Uterus (tissue), 4 donors: ENCODE data around the gene TBX2. TPM values are rescaled to one million over a fixed set of nuclear protein-coding genes. Genes with fewer than 3 reads are reported as not detected.
"Not testable (repeated sequence)": the region's sequence is repeated elsewhere in the genome, so short reads cannot be mapped to it uniquely, and the experiment has no call there.

Experiments
- DNase-seq, 2 donors: peaks; one replicate each; pipeline ENCODE4 v3.0.0-alpha.2; 2019 to 2020
- H3K27ac ChIP-seq, 2 donors: fragments of 200-600 bp; sonication (generic); 1 replicate in 1 of 2; 2 replicates in 1 of 2; pipeline ENCODE4 v1.5.1; 2016 to 2018
- H3K27me3 ChIP-seq, 2 donors: fragments of 200-600 bp; sonication (generic); one replicate each; pipeline ENCODE4 v1.5.1; 2018 to 2019; ENCODE audit warnings: control low read depth in 1 of 2
- H3K36me3 ChIP-seq, 2 donors: fragments of 200-600 bp; sonication (generic); one replicate each; pipeline ENCODE4 v1.5.1; 2019; ENCODE audit warnings: control low read depth in 1 of 2
- H3K4me1 ChIP-seq, 2 donors: fragments of 200-600 bp; sonication (generic); one replicate each; pipeline ENCODE4 v1.5.1; 2018 to 2019; ENCODE audit warnings: control low read depth in 1 of 2
- H3K4me3 ChIP-seq, 2 donors: fragments of 200-600 bp; sonication (generic); 1 replicate in 1 of 2; 2 replicates in 1 of 2; pipeline ENCODE4 v1.5.1; 2018 to 2019; ENCODE audit warnings: mild to moderate bottlenecking in 1 of 2
- H3K9me3 ChIP-seq, 2 donors: fragments of 200-600 bp; sonication (generic); one replicate each; pipeline ENCODE4 v1.5.1; 2019; ENCODE audit warnings: control low read depth in 1 of 2
- POLR2A ChIP-seq, 2 donors: fragments of 450-650 bp; IDR thresholded peaks; one replicate each; pipeline ENCODE4 v1.6.1; 2016; ENCODE audit warnings: antibody characterized with exemption in 2 of 2, mild to moderate bottlenecking in 1 of 2, moderate library complexity in 1 of 2
- intact Hi-C: fragments of 100-400 bp; cut with DNase I; formaldehyde crosslinking; loops from one replicate; pipeline ENCODE4 v1.15.1; 2023; ENCODE audit warnings: low total_unique reads
- total RNA-seq, 4 donors: library from RNA; depleted of rRNA in 3 of 4; stranded (reverse); fragments of >200 nt in 3 of 4; gene quantifications; one replicate each; pipeline versions ENCODE4 v1.1.0 to v1.2.4, GENCODE V29; 2014 to 2023
- TF ChIP-seq, protein P1 (sequence below), 4 experiments: fragments of 200-600 bp in 2 of 4; fragments of 450-650 bp in 2 of 4; sonication (generic) in 2 of 4; IDR thresholded peaks; one replicate each; pipeline ENCODE4 v1.5.1; 2016 to 2019; ENCODE audit warnings: antibody characterized with exemption in 4 of 4, mild to moderate bottlenecking in 2 of 4, moderate library complexity in 1 of 4
- donor health status: DM: yes; HTN: yes; CAD: no.

Gene TBX2
- total RNA-seq, 4 donors from 2014 or later = 0.29 to 40.5 (median 27.4) TPM

- no peak for DNase-seq
- no peak overlapping the region for H3K27ac ChIP-seq
- no peaks in the 10 kb centered on the region for H3K4me1 ChIP-seq
- H3K27me3 ChIP-seq = no peaks in the 10 kb centered on the region
- TF ChIP-seq, protein P1, sequence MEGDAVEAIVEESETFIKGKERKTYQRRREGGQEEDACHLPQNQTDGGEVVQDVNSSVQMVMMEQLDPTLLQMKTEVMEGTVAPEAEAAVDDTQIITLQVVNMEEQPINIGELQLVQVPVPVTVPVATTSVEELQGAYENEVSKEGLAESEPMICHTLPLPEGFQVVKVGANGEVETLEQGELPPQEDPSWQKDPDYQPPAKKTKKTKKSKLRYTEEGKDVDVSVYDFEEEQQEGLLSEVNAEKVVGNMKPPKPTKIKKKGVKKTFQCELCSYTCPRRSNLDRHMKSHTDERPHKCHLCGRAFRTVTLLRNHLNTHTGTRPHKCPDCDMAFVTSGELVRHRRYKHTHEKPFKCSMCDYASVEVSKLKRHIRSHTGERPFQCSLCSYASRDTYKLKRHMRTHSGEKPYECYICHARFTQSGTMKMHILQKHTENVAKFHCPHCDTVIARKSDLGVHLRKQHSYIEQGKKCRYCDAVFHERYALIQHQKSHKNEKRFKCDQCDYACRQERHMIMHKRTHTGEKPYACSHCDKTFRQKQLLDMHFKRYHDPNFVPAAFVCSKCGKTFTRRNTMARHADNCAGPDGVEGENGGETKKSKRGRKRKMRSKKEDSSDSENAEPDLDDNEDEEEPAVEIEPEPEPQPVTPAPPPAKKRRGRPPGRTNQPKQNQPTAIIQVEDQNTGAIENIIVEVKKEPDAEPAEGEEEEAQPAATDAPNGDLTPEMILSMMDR (IDR thresholded peaks at IDR 0.05) = no peak
- TF ChIP-seq POLR2A (IDR thresholded peaks at IDR 0.05) = no peak
- intact Hi-C loops = no loop called here
- no peaks in the 10 kb centered on the region for H3K36me3 ChIP-seq
- H3K9me3 ChIP-seq = no peaks in the 10 kb centered on the region
- no peak overlapping the region for H3K4me3 ChIP-seq
These were observed 46.0 kb upstream of the TBX2 start for GRCh38 chr17:61353615-61354014.

DNA sequence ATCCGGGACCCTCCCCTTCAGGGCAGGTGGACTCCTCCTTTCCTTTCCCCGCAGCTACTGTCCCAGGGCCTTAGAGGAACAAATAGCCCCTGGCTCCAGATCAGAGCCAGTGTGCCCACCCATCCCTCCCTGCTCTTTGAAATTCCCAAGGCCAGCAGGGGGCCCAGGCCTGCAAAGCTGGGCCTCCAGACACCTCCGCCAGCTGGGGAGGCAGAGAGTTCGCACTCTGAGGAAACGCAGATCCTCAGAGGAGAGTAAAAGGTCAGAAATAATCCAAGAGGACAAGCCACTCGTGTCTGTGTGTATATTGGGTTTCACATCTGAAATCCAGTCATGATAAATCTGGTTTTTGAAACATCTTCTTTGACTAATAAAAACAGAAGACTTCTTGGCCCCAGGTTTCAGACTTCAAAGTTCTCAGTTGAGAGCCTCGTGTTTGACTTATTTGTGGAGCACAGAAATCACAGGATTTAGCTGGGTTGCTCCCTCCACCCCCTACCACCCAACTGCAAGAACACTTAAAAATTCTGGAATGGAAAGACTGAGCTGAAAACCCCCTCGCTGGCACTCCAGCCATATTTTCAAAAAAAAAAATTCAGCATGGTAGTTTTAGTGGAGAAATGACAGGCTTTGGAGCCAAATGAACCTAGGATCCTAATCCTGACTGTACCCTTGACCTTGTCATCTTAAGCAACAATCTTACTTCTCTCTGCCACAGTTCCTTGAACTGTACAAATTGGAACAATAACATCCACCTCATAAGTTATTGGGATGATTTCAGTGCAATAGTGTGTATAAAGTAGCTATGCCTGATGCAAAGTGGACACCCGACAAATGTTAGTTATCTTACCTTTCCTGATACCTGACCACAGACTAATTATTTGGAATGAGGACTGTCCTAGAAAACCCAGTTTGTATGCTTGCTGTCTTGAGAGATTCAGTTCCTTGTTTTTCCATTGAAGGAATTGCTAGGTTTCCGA lies 44.5 kb upstream of the TBX2 start:
- intact Hi-C loops = no loop called here
- no peak for TF ChIP-seq POLR2A (IDR thresholded peaks at IDR 0.05)
- TF ChIP-seq, protein P1 (IDR thresholded peaks at IDR 0.05) = no peak
- Histone ChIP-seq H3K27me3 (no peaks in the 10 kb centered on the region), H3K9me3 (no peaks in the 10 kb centered on the region), H3K36me3 (no peaks in the 10 kb centered on the region), H3K27ac (no peak overlapping the region), H3K4me1 (no peaks in the 10 kb centered on the region), H3K4me3 (no peak overlapping the region)
- no peak for DNase-seq

DNA sequence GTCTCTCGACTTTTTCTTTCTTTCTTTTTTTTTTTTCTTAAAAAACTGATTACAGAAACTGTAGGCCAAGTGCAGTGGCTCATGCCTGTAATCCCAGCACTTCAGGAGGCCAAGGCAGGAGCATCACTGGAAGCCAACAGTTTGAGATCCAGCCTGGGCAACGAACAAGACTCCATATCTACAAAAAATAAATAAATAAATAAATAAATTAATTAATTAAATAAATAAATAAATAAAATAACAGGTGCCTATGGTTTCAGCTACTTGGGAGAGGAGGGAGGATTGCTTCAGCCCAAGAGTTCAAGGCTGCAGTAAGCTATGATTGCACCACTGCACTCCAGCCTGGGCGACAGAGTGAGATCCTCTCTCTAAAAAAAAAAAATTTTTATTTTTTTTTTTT lies 42.6 kb upstream of the TBX2 start:
- H3K27me3 ChIP-seq, DNase-seq, H3K4me3 ChIP-seq, H3K9me3 ChIP-seq, intact Hi-C loops, H3K36me3 ChIP-seq, H3K27ac ChIP-seq, H3K4me1 ChIP-seq: not testable (repeated sequence)

DNA sequence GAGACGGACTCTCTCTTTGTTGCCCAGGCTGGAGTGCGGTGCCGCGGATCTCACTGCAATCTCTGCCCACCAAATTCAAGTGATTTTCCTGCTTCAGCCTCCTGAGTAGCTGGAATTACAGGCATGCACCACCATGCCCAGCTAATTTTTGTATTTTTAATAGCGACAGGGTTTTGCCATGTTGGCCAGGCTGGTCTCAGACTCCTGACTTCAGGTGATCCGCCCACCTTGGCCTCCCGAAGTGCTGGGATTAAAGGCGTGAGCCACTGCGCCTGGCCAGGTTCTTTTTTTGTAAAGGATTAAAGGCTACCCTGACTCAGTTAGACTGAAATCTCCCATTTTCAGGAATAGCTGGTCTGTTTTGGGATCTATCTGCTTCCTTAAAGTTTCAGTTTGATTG lies 40.1 kb upstream of the TBX2 start:
- H3K36me3 ChIP-seq, H3K9me3 ChIP-seq, H3K4me1 ChIP-seq, H3K27ac ChIP-seq, DNase-seq, H3K27me3 ChIP-seq, H3K4me3 ChIP-seq, intact Hi-C loops: not testable (repeated sequence)

- Histone ChIP-seq H3K36me3 (no peaks in the 10 kb centered on the region), H3K27ac (no peak overlapping the region), H3K4me3 (no peak overlapping the region), H3K4me1 (no peaks in the 10 kb centered on the region), H3K9me3 (no peaks in the 10 kb centered on the region), H3K27me3 (no peaks in the 10 kb centered on the region)
- intact Hi-C loops = no loop called here
- TF ChIP-seq, protein P1 (IDR thresholded peaks at IDR 0.05) = no peak
- no peak for TF ChIP-seq POLR2A (IDR thresholded peaks at IDR 0.05)
- DNase-seq = no peak
These were observed 39.2 kb upstream of the TBX2 start for GRCh38 chr17:61360318-61360943.

GRCh38 chr17:61361084-61361483 lies 38.6 kb upstream of the TBX2 start:
- no peaks in the 10 kb centered on the region for H3K36me3 ChIP-seq
- H3K27ac ChIP-seq = no peak overlapping the region
- TF ChIP-seq POLR2A (IDR thresholded peaks at IDR 0.05) = no peak
- TF ChIP-seq, protein P1 (IDR thresholded peaks at IDR 0.05) = no peak
- intact Hi-C loops = no loop called here
- no peak for DNase-seq
- no peak overlapping the region for H3K4me3 ChIP-seq
- no peaks in the 10 kb centered on the region for H3K4me1 ChIP-seq
- H3K9me3 ChIP-seq = no peaks in the 10 kb centered on the region
- H3K27me3 ChIP-seq = no peaks in the 10 kb centered on the region
